ENCODE measurements around the gene PARVG.
"Not testable (repeated sequence)": the region's sequence is repeated elsewhere in the genome, so short reads cannot be mapped to it uniquely, and the experiment has no call there.

Gene PARVG

DNA sequence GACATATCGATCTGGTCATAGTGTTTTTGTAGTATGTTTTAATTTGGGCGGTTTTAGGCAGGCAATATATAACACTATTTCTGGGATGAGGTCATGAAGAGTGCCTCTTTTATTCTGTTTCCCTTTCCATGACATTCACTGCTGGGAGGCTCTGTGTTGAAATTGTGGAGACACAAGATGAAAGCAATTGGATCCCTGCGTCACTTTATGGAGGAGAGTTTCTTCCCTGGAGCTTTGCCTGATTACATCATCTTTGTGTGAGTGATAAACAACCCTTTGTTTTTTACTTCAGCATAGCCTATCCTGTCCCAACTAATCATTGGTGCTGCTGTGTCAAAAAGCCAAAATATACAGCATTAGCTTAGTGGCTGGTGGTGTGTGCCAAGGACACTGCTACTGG lies 48.6 kb downstream of the PARVG start:
- no peaks in the 10 kb centered on the region for H3K4me1 ChIP-seq
- no peak for DNase-seq

DNA sequence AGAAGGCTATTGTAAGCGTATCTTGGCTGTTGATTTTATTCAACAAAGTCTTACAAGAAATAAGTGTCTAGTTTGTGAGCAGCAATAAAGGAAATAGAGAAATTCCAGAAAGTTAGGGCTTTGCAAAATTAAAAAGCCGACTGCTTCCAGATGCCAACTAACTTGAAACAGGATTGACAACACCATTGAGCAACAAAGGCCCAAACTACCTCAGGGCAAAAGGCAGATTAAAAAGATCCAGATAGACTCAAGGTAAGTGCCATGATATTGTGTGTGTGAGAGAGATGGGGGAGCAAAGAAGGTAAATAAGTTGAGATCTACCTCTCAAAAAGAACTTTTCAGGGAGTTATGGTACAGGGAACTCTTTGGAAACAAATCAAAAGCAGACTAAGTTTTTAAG lies 49.1 kb downstream of the PARVG start:
- Histone ChIP-seq H3K4me1 (no peaks in the 10 kb centered on the region), H3K27me3 (no peaks in the 10 kb centered on the region), H3K9me3 (no peaks in the 10 kb centered on the region)

More for the DNA sequence above, 48.6 kb downstream of the PARVG start:
- TF ChIP-seq, protein P1, sequence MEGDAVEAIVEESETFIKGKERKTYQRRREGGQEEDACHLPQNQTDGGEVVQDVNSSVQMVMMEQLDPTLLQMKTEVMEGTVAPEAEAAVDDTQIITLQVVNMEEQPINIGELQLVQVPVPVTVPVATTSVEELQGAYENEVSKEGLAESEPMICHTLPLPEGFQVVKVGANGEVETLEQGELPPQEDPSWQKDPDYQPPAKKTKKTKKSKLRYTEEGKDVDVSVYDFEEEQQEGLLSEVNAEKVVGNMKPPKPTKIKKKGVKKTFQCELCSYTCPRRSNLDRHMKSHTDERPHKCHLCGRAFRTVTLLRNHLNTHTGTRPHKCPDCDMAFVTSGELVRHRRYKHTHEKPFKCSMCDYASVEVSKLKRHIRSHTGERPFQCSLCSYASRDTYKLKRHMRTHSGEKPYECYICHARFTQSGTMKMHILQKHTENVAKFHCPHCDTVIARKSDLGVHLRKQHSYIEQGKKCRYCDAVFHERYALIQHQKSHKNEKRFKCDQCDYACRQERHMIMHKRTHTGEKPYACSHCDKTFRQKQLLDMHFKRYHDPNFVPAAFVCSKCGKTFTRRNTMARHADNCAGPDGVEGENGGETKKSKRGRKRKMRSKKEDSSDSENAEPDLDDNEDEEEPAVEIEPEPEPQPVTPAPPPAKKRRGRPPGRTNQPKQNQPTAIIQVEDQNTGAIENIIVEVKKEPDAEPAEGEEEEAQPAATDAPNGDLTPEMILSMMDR (IDR thresholded peaks at IDR 0.05; ENCODE audit: low read depth, low read length): no peak
- H3K9me3 ChIP-seq: no peaks in the 10 kb centered on the region
- no peaks in the 10 kb centered on the region for H3K27me3 ChIP-seq
- no peak overlapping the region for H3K4me3 ChIP-seq (ENCODE audit: low read depth, low read length)
- H3K36me3 ChIP-seq: no peaks in the 10 kb centered on the region

DNA sequence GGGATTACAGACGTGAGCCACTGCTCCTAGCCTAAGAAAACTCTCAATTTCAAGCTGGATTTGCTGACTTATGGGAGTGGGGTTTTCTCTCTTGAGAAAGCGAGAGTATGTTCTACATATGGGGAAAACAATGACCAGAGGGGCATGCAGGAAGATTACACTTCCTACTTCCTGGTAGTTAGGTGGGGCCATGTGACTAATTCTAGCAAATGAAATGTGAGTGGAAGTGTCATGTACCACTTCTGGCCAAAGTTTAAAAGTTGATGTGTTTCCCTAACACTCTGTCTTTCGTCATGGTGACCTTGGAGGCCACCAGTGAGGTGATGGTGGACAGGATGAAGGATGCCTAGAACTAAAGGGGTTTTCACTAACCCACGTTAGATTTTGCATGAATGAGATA lies 50.5 kb downstream of the PARVG start:
- no peaks in the 10 kb centered on the region for H3K4me1 ChIP-seq
- H3K9me3 ChIP-seq: no peaks in the 10 kb centered on the region
- no peak overlapping the region for H3K4me3 ChIP-seq (ENCODE audit: low read depth, low read length)
- no peaks in the 10 kb centered on the region for H3K27me3 ChIP-seq
- TF ChIP-seq, protein P1 (IDR thresholded peaks at IDR 0.05; ENCODE audit: low read depth, low read length): no peak
- no peaks in the 10 kb centered on the region for H3K36me3 ChIP-seq
- no peak for DNase-seq

More for the DNA sequence above, 49.1 kb downstream of the PARVG start:
- Histone ChIP-seq H3K36me3 (no peaks in the 10 kb centered on the region), H3K4me3 (ENCODE audit: low read depth, low read length) (no peak overlapping the region)
- DNase-seq: no peak
- TF ChIP-seq, protein P1 (IDR thresholded peaks at IDR 0.05; ENCODE audit: low read depth, low read length): no peak

DNA sequence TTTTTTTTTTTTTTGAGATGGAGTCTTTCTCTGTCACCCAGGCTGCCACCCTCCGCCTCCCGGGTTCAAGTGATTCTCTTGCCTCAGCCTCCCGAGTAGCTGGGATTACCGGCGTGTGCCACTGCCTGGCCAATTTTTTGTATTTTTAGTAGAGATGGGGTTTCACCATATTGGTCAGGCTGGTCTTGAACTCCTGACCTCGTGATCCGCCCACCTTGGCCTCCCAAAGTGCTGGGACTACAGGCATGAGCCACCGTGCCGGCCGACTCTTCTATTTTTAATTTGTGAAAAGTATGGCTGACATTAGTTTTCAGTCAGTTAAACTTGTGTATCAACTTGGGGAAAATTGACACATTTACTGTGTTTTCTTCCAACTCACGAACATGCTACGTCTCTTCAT lies 53.6 kb downstream of the PARVG start:
- not testable (repeated sequence) for H3K36me3 ChIP-seq; DNase-seq; H3K9me3 ChIP-seq; H3K4me3 ChIP-seq (ENCODE audit: low read depth, low read length); H3K4me1 ChIP-seq; H3K27me3 ChIP-seq

DNA sequence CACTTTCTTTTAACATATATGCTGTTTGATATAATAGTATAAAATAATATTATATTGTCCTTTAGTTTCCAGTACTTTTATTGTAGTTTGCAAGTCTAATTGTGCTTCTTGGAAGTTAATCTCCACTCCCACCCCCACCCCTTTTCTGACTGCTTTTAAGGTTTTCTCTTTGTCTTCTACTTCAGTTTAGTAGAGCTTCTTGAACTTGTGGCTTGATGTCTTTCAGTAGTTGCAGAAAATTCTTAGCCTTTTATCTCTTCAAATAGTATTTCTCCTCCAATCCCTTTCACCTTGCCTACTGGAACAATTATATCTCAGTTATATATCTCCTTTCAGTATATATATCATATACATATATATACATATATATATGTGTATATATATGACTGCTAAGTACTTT lies 56.6 kb downstream of the PARVG start:
- Histone ChIP-seq H3K36me3 (no peaks in the 10 kb centered on the region), H3K4me3 (ENCODE audit: low read depth, low read length) (no peak overlapping the region), H3K27me3 (no peaks in the 10 kb centered on the region), H3K9me3 (no peaks in the 10 kb centered on the region), H3K4me1 (no peaks in the 10 kb centered on the region)
- TF ChIP-seq, protein P1 (IDR thresholded peaks at IDR 0.05; ENCODE audit: low read depth, low read length): no peak
- DNase-seq: no peak

DNA sequence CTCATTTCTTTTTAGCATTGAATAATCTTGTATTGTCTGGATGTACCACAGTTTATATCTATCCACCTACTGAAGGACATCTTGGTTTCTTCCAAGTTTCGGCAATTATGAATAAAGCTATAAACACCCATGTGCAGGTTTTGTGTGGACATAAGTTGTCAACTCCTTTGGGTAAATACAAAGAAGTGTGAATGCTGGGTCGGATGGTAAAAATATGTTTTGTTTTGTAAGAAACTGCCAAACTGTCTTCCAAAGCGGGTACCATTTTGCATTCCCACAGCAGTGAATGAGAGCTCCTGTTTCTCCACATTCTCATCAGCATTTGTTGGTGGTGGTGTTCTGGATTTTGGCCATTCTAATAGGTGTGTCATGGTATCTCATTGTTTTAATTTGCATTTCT lies 60.4 kb downstream of the PARVG start:
- not testable (repeated sequence) for H3K4me1 ChIP-seq; H3K27me3 ChIP-seq; H3K9me3 ChIP-seq; H3K4me3 ChIP-seq (ENCODE audit: low read depth, low read length); DNase-seq; H3K36me3 ChIP-seq

DNA sequence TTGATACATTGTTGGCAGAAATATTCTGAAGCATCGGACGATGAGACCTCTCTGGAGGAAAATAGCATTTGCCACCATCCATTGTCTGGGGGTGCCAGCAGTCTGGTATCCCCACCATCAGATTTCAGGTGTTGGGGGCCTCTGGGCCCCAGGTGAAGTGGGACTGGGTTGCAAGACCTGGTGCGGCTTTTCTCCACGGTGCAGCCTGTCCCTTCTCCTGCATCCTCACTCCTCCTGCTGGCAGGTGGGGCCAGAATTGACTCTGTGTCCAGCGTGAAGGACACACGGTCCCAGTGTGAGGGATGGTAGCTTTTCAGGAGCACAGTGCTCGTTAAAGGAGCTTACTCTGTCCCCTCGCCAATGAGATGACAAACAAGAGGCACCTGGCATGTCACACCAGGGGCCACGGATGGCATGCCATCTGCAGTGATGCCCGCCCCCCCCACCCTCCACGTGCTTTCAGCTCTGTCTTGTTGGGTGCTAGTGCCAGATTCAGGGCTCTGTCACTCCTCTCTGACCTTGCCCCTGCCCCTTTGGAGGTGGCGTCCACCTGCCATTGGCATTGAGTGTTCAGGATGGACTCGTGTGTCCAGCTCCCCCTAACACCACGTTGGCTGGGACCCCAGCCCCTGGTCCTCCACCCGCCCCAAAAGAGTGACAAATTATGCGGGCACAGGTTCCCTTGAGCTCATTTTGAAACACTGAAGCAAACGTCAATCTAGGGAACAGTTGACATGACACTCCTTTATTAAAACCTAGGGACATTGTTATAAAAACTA lies 62.4 kb downstream of the PARVG start:
- H3K4me1 ChIP-seq: no peaks in the 10 kb centered on the region

More for the DNA sequence above, 62.4 kb downstream of the PARVG start:
- Histone ChIP-seq H3K36me3 (no peaks in the 10 kb centered on the region), H3K4me3 (ENCODE audit: low read depth, low read length) (no peak overlapping the region), H3K9me3 (no peaks in the 10 kb centered on the region), H3K27me3 (no peaks in the 10 kb centered on the region)
- TF ChIP-seq, protein P1 (IDR thresholded peaks at IDR 0.05; ENCODE audit: low read depth, low read length): no peak
- no peak for DNase-seq

Measured in BE2C (cell line).